Epithelial cell of esophagus (primary cell): ENCODE results near the gene KRTAP4-2.
"Not testable (repeated sequence)": the region's sequence is repeated elsewhere in the genome, so short reads cannot be mapped to it uniquely, and the experiment has no call there.

Experiments used
- DNase-seq: peaks from one replicate; pipeline ENCODE4 v3.0.0; 2010; ENCODE audit warnings: low read depth
- H3K4me3 ChIP-seq: 2 replicates; pipeline ENCODE4 v1.5.1; 2011; ENCODE audit warnings: mild to moderate bottlenecking, low read length, control low read depth
- TF ChIP-seq, protein P1 (sequence below): IDR thresholded peaks from 2 replicates; pipeline ENCODE4 v1.5.1; 2011; ENCODE audit warnings: low read depth, mild to moderate bottlenecking, low read length, control low read depth, inconsistent platforms; ENCODE audit not compliant: insufficient read depth; ENCODE audit errors: missing control alignments

KRTAP4-2 gene

DNA sequence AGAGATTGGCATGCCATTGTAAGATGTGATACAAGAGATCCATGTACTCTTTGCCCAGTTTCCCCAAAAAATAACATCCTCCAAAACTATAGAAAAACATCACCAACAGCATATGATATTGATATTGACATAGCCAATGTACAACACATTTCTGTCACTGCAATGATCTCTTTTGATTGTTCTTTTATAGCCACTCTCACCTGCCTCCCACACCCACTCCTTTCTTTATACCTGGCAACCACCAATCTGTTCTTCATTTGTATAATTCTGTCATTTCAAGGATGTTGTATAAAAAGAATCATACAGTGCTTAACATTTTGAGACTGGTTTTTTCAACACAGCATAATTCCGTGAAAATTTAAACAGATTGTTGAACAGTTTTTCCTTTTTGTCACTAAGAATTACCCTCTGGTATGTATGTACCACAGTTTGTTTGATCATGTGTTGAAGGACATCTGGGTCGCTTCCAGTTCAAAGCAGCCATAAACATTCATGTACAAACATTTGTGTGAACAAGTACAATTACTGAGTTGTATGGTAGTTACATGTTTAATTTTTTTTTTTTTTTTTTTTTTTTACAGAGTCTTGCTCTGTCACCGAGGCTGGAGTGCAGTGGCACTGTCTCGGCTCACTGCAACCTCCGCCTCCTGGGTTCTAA is 21.5 kb upstream of the KRTAP4-2 start:
- no peak overlapping the region for H3K4me3 ChIP-seq
- DNase-seq, result no peak
- TF ChIP-seq, protein P1, sequence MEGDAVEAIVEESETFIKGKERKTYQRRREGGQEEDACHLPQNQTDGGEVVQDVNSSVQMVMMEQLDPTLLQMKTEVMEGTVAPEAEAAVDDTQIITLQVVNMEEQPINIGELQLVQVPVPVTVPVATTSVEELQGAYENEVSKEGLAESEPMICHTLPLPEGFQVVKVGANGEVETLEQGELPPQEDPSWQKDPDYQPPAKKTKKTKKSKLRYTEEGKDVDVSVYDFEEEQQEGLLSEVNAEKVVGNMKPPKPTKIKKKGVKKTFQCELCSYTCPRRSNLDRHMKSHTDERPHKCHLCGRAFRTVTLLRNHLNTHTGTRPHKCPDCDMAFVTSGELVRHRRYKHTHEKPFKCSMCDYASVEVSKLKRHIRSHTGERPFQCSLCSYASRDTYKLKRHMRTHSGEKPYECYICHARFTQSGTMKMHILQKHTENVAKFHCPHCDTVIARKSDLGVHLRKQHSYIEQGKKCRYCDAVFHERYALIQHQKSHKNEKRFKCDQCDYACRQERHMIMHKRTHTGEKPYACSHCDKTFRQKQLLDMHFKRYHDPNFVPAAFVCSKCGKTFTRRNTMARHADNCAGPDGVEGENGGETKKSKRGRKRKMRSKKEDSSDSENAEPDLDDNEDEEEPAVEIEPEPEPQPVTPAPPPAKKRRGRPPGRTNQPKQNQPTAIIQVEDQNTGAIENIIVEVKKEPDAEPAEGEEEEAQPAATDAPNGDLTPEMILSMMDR, result no peak

GRCh38 chr17:41196068-41196467 is 18.0 kb upstream of the KRTAP4-2 start:
- H3K4me3 ChIP-seq, result no peak overlapping the region
- DNase-seq, result no peak
- TF ChIP-seq, protein P1, result no peak

- TF ChIP-seq, protein P1, result no peak
- DNase-seq, result no peak
- H3K4me3 ChIP-seq, result no peak overlapping the region
These were observed 12.3 kb upstream of the KRTAP4-2 start for GRCh38 chr17:41190328-41190727.

DNA sequence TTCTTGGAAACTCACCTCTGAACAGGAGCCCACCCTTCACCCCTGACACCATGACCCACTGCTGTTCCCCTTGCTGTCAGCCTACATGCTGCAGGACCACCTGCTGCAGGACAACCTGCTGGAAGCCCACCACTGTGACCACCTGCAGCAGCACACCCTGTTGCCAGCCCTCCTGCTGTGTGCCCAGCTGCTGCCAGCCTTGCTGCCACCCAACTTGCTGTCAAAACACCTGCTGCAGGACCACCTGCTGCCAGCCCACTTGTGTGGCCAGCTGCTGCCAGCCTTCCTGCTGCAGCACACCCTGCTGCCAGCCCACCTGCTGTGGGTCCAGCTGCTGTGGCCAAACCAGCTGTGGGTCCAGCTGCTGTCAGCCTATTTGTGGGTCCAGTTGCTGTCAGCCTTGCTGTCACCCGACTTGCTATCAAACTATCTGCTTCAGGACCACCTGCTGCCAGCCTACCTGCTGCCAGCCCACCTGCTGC is 11.9 kb upstream of the KRTAP4-2 start, which contains the start of gene KRTAP9-1:
TSS of gene KRTAP9-1 (plus strand) at position 51 of the 482 bp plus-strand sequence. CDS start at position 51, 0 bp downstream.
- DNase-seq, H3K4me3 ChIP-seq: not testable (repeated sequence)

DNA sequence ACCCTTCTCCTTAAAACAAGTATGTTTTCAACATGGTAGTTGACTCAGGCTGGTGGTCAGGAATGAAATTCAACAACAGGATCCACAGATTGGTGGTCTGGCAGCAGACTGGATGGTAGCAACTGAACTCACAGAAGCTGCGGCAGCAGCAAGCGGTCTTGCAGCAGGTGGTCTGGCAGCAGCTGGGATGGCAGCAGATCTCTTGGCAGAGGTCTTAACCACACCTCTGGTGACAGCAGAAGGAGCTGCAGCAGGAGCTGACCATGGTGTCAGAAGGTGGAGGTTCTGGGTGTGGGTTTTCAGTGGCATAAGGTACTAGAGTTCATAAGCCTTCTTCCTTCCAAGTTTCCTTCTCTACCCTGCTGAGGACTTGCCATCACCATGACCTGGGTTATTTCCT is 8.9 kb upstream of the KRTAP4-2 start:
- TF ChIP-seq, protein P1, result no peak

DNA sequence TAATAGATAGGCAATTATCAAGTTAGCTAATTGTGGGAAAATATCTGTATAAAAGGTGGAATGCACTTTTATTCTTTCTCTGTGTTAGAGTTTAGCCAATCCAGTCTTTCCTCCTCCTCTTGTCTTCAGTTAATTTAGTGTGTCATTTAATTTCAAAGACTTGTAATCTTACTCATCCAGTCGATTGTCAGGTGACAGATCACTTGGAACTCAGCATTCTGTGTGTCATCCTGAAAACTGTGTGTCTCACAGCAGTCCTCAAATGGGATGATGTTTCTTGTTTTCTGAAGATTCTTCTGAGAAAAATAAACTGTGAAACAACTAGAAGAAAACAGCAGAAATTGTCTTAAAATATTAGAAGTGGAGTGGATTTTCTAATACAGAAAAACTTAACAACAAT is 7.0 kb upstream of the KRTAP4-2 start:
- H3K4me3 ChIP-seq, result no peak overlapping the region
- peak; percentile 40 for DNase-seq
- TF ChIP-seq, protein P1, result no peak

More for the DNA sequence above, 8.9 kb upstream of the KRTAP4-2 start:
- H3K4me3 ChIP-seq, result no peak overlapping the region
- no peak for DNase-seq

DNA sequence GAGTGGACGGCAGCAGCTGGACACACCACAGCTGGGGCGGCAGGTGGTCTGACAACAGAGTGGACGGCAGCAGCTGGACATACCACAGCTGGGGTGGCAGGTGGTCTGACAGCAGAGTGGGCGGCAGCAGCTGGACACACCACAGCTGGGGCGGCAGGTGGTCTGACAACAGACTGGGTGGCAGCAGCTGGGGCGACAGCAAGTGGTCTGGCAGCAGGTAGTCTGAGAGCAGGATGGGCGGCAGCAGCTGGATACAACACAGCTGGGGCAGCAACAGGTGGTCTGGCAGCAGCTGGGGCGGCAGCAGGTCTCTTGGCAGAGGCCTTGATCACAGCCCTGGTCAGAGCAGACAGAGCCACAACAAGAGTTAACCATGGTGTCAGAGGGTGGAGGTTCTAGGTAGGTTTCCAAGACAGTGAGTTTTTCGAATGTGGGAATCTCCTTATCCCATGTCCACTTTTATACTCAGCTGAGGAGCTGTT is 6.5 kb upstream of the KRTAP4-2 start, which contains the start of gene KRTAP4-1:
TSS of gene KRTAP4-1 (minus strand) at position 432 of the 482 bp plus-strand sequence. CDS start at position 375, 57 bp downstream.
- no peak for DNase-seq
- TF ChIP-seq, protein P1, result no peak
- H3K4me3 ChIP-seq, result no peak within 1 kb of the TSS
